Tibial artery (tissue), 4 donors: ENCODE measurements around the gene MTHFSD.

ENCODE experiments used
- DNase-seq, 2 donors: peaks; one replicate each; pipeline ENCODE4 v3.0.0-alpha.2; 2019
- H3K27ac ChIP-seq, 2 donors: fragments of 200-600 bp; sonication (generic) in 1 of 2; 1 replicate in 1 of 2; 2 replicates in 1 of 2; pipeline ENCODE4 v1.5.1; 2018 to 2019; ENCODE audit warnings: mild to moderate bottlenecking in 1 of 2
- H3K27me3 ChIP-seq, 2 donors: fragments of 200-600 bp; sonication (generic) in 1 of 2; one replicate each; pipeline versions ENCODE4 v1.5.1 to v1.6.0; 2016 to 2019
- H3K36me3 ChIP-seq, 3 donors: fragments of 200-600 bp; sonication (generic) in 2 of 3; one replicate each; pipeline ENCODE4 v1.5.1; 2016 to 2019; ENCODE audit warnings: mild to moderate bottlenecking in 2 of 3
- H3K4me1 ChIP-seq, 4 donors: fragments of 200-600 bp; sonication (generic) in 2 of 4; 1 replicate in 3 of 4; 2 replicates in 1 of 4; pipeline ENCODE4 v1.5.1; 2016 to 2019
- H3K4me3 ChIP-seq, 2 donors: fragments of 200-600 bp; sonication (generic) in 1 of 2; 1 replicate in 1 of 2; 2 replicates in 1 of 2; pipeline ENCODE4 v1.5.1; 2018 to 2019; ENCODE audit warnings: mild to moderate bottlenecking in 2 of 2
- H3K9me3 ChIP-seq, 3 donors: fragments of 200-600 bp; sonication (generic) in 1 of 3; one replicate each; pipeline ENCODE4 v1.5.1; 2016 to 2019
- intact Hi-C: fragments of 100-400 bp; cut with DNase I; formaldehyde crosslinking; loops from one replicate; pipeline ENCODE4 v1.15.0; 2023; ENCODE audit warnings: low total_unique reads
- TF ChIP-seq, protein P1 (sequence below), 2 experiments: fragments of 200-600 bp in 1 of 2; fragments of 450-650 bp in 1 of 2; IDR thresholded peaks; one replicate each; pipeline ENCODE4 v1.5.1; 2017 to 2019; ENCODE audit warnings: antibody characterized with exemption in 2 of 2, mild to moderate bottlenecking in 1 of 2, moderate library complexity in 1 of 2

Gene MTHFSD

DNA sequence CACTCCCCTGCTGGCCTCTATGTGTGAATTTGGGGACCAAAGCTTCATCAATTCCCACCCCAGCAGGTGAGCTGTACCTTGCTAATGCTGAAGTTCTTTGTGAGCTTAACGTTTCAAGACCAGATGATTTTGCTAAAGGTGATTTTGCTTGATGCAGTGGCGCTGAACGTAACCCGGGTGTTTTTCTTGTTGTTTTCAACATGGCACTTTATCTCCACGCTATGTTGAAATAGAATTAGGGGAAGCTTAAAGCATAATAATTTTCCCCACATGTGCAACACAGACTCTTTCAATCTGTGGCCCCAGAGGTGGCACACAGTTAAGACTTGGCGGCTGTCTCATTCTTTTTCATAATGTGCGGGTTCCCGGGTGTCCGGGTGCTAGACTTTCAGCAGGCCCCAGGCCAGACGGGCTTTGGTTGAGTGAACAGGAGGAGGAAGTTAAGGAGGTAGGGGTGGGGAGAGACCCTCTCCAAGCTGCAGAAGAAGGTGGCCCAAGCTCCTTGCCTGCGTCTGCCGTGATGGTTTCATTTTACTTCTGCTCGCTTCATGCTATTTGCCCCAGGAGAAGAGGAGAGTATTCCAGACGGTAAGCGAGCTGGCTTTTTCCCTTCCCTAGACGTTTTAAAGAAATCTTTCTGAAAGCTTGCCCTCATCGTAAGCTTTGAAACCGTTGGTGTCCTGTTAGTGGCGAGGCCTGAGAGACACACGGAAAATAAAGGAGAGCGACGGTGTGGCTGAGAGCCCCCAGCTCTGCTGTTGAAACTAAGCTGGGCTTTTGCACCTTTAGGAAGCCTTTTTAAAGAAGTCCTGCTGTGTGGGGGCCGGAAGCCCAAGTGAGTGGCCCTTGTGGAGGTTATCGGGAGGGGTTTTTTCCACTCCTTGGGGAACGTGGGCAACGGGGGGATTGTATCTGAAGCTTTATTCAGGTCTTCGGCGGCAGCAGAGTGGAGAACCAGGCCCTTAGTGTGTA is 15.8 kb upstream of the MTHFSD start:
- H3K27me3 ChIP-seq: no peaks in the 10 kb centered on the region
- H3K4me3 ChIP-seq: peak overlapping the region; percentile 81 to 86
- DNase-seq: peak in 1 of 2 donors; percentile 66

DNA sequence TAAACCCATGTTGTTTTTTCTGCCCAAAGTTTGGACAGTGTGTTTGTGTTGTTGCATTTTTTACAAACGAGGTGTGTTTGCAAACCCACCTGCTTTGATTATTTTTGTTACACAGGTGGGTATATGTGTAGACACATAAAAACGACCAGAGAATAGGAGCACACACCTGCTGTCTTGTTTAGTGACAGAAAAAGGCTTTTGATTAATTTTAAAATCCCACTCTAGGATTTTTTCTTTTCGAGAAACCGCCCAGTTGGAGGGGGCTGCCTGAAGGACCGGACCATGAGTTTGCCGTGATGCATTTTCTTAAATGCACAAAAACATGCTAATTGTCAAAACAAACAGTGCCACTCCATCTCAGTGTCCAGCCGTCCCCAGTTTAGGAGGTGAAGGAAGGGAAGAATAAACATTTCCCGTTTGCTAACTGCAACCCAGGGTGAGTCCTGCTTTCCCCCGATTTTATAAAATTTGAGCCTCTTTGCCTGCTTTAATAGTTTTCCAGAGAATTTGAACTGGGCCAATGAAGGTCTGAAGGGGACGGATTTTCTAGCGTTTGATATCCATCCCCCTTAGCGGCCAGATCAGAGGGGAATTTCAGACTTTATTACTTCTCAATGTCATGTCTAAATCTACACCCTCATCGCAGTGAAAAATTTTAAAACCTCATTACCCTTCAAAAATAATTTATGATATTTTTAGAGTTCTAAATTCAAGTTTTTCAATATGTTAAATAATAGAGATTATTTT is 14.8 kb upstream of the MTHFSD start:
- TF ChIP-seq, protein P1, sequence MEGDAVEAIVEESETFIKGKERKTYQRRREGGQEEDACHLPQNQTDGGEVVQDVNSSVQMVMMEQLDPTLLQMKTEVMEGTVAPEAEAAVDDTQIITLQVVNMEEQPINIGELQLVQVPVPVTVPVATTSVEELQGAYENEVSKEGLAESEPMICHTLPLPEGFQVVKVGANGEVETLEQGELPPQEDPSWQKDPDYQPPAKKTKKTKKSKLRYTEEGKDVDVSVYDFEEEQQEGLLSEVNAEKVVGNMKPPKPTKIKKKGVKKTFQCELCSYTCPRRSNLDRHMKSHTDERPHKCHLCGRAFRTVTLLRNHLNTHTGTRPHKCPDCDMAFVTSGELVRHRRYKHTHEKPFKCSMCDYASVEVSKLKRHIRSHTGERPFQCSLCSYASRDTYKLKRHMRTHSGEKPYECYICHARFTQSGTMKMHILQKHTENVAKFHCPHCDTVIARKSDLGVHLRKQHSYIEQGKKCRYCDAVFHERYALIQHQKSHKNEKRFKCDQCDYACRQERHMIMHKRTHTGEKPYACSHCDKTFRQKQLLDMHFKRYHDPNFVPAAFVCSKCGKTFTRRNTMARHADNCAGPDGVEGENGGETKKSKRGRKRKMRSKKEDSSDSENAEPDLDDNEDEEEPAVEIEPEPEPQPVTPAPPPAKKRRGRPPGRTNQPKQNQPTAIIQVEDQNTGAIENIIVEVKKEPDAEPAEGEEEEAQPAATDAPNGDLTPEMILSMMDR (IDR thresholded peaks at IDR 0.05): no peak
- intact Hi-C loops: no loop called here

More for the DNA sequence above, 15.8 kb upstream of the MTHFSD start:
- TF ChIP-seq, protein P1 (IDR thresholded peaks at IDR 0.05): no peak
- peak overlapping the region; percentile 95 to 97 for H3K27ac ChIP-seq
- peaks cover 0 to 5% (median 0%) of the 10 kb centered on the region in 3 donors for H3K36me3 ChIP-seq
- intact Hi-C loops: no loop called here
- peaks cover 0 to 44% (median 41%) of the 10 kb centered on the region in 4 donors for H3K4me1 ChIP-seq
- no peaks in the 10 kb centered on the region for H3K9me3 ChIP-seq

DNA sequence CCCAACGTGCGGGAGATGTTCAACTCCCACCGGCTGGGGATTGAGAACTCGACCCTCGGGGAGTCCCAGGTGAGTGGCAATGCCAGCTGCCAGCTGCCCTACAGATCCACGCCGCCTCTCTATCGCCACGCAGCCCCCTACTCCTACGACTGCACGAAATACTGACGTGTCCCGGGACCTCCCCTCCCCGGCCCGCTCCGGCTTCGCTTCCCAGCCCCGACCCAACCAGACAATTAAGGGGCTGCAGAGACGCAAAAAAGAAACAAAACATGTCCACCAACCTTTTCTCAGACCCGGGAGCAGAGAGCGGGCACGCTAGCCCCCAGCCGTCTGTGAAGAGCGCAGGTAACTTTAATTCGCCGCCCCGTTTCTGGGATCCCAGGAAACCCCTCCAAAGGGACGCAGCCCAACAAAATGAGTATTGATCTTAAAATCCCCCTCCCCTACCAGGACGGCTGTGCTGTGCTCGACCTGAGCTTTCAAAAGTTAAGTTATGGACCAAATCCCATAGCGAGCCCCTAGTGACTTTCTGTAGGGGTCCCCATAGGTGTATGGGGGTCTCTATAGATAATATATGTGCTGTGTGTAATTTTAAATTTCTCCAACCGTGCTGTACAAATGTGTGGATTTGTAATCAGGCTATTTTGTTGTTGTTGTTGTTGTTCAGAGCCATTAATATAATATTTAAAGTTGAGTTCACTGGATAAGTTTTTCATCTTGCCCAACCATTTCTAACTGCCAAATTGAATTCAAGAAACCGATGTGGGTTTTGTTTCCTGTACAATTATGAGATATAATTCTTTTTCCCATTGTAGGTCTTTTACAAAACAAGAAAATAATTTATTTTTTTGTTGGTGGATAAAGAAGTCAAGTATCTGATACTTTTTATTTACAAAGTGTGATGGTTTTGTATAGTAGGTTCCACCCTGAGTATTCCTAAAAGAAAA is 13.9 kb upstream of the MTHFSD start:
- H3K4me1 ChIP-seq: peaks cover 0 to 39% (median 27%) of the 10 kb centered on the region in 4 donors
- TF ChIP-seq, protein P1 (IDR thresholded peaks at IDR 0.05): no peak
- H3K27ac ChIP-seq: peak overlapping the region; percentile 95 to 97
- DNase-seq: peak in 1 of 2 donors; percentile 65
- peak overlapping the region; percentile 81 to 86 for H3K4me3 ChIP-seq
- H3K9me3 ChIP-seq: no peaks in the 10 kb centered on the region
- peaks cover 0 to 5% (median 0%) of the 10 kb centered on the region in 3 donors for H3K36me3 ChIP-seq
- intact Hi-C loops: no loop called here
- H3K27me3 ChIP-seq: no peaks in the 10 kb centered on the region

More for the DNA sequence above, 14.8 kb upstream of the MTHFSD start:
- Histone ChIP-seq H3K27me3 (no peaks in the 10 kb centered on the region), H3K4me3 (peak overlapping the region; percentile 81 to 86), H3K9me3 (no peaks in the 10 kb centered on the region), H3K36me3 (peaks cover 0 to 5% (median 0%) of the 10 kb centered on the region in 3 donors), H3K4me1 (peaks cover 0 to 39% (median 34%) of the 10 kb centered on the region in 4 donors), H3K27ac (peak overlapping the region; percentile 95 to 97)
- DNase-seq: peak in 1 of 2 donors; percentile 19

DNA sequence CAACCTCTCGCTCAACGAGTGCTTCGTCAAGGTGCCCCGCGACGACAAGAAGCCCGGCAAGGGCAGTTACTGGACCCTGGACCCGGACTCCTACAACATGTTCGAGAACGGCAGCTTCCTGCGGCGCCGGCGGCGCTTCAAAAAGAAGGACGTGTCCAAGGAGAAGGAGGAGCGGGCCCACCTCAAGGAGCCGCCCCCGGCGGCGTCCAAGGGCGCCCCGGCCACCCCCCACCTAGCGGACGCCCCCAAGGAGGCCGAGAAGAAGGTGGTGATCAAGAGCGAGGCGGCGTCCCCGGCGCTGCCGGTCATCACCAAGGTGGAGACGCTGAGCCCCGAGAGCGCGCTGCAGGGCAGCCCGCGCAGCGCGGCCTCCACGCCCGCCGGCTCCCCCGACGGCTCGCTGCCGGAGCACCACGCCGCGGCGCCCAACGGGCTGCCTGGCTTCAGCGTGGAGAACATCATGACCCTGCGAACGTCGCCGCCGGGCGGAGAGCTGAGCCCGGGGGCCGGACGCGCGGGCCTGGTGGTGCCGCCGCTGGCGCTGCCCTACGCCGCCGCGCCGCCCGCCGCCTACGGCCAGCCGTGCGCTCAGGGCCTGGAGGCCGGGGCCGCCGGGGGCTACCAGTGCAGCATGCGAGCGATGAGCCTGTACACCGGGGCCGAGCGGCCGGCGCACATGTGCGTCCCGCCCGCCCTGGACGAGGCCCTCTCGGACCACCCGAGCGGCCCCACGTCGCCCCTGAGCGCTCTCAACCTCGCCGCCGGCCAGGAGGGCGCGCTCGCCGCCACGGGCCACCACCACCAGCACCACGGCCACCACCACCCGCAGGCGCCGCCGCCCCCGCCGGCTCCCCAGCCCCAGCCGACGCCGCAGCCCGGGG is 12.9 kb upstream of the MTHFSD start:
- H3K27ac ChIP-seq: peak overlapping the region; percentile 95 to 97
- no peaks in the 10 kb centered on the region for H3K27me3 ChIP-seq
- H3K9me3 ChIP-seq: no peaks in the 10 kb centered on the region
- H3K4me1 ChIP-seq: peaks cover 0 to 30% (median 21%) of the 10 kb centered on the region in 4 donors
- DNase-seq: peak in 1 of 2 donors; percentile 71
- H3K36me3 ChIP-seq: peaks cover 0 to 5% (median 0%) of the 10 kb centered on the region in 3 donors
- TF ChIP-seq, protein P1 (IDR thresholded peaks at IDR 0.05): peak in 1 of 2 experiments; percentile 9
- intact Hi-C loops: loop anchor here (2.0 kb wide), 1 partner anchor 493 kb away; no protein-coding TSS in a partner anchor
- H3K4me3 ChIP-seq: peak overlapping the region; percentile 81 to 86
